Measurements from ENCODE around the gene DPYD. TPM values are rescaled to one million over a fixed set of nuclear protein-coding genes. Genes with fewer than 3 reads are reported as not detected.
A peak's percentile ranks its signal among the peaks of the same experiment; 100 is the strongest.

DPYD gene
- polyA plus RNA-seq, 4 donors: 11.9 to 31.8 (median 26.0) TPM

GRCh38 chr1:97929874-97930851 lies 9.3 kb upstream of the DPYD start:
- FAIRE-seq (no peak), DNase-seq (peak; percentile 16 to 69)
- no peaks in the 10 kb centered on the region for H3K27me3 ChIP-seq (ENCODE audit: control insufficient read depth in 3 of 3, insufficient read depth in 3 of 3, low read length in 3 of 3)
- no peaks in the 10 kb centered on the region for H3K36me3 ChIP-seq (ENCODE audit: control insufficient read depth in 3 of 3, insufficient read depth in 2 of 3, low read depth in 1 of 3, low read length in 3 of 3)
- no peak overlapping the region for H3K27ac ChIP-seq (ENCODE audit: low read depth in 1 of 3, low read length in 2 of 3)
- H3K4me1 ChIP-seq (ENCODE audit: control insufficient read depth in 3 of 3, insufficient read depth in 2 of 3, low read depth in 1 of 3, low read length in 2 of 3): peaks cover 1 to 11% (median 4%) of the 10 kb centered on the region in 3 donors
- 68 to 88% (median 72%) methylated on average over 5 of the region's 5 CpGs for WGBS, 3 donors
- no peak overlapping the region for H3K4me3 ChIP-seq (ENCODE audit: low read depth in 1 of 3, low read length in 3 of 3)
- peaks cover 0 to 2% of the 10 kb centered on the region in 2 donors for H3K9me3 ChIP-seq (ENCODE audit: control insufficient read depth in 2 of 2, insufficient read depth in 1 of 2, low read depth in 1 of 2, low read length in 1 of 2)

GRCh38 chr1:97926017-97926708 lies 5.3 kb upstream of the DPYD start:
- FAIRE-seq (no peak), DNase-seq (peak; percentile 57 to 69)
- H3K36me3 ChIP-seq (ENCODE audit: control insufficient read depth in 3 of 3, insufficient read depth in 2 of 3, low read depth in 1 of 3, low read length in 3 of 3): no peaks in the 10 kb centered on the region
- H3K4me3 ChIP-seq (ENCODE audit: low read depth in 1 of 3, low read length in 3 of 3): no peak overlapping the region
- peaks cover 0 to 2% of the 10 kb centered on the region in 2 donors for H3K9me3 ChIP-seq (ENCODE audit: control insufficient read depth in 2 of 2, insufficient read depth in 1 of 2, low read depth in 1 of 2, low read length in 1 of 2)
- H3K27me3 ChIP-seq (ENCODE audit: control insufficient read depth in 3 of 3, insufficient read depth in 3 of 3, low read length in 3 of 3): no peaks in the 10 kb centered on the region
- no peak overlapping the region for H3K27ac ChIP-seq (ENCODE audit: low read depth in 1 of 3, low read length in 2 of 3)
- WGBS, 3 donors: 31 to 48% (median 45%) methylated on average over 3 of the region's 3 CpGs
- H3K4me1 ChIP-seq (ENCODE audit: control insufficient read depth in 3 of 3, insufficient read depth in 2 of 3, low read depth in 1 of 3, low read length in 2 of 3): peaks cover 7 to 14% (median 8%) of the 10 kb centered on the region in 3 donors

- DNase-seq (no peak), FAIRE-seq (no peak)
- Histone ChIP-seq H3K4me3 (ENCODE audit: low read depth in 1 of 3, low read length in 3 of 3) (no peak overlapping the region), H3K36me3 (ENCODE audit: control insufficient read depth in 3 of 3, insufficient read depth in 2 of 3, low read depth in 1 of 3, low read length in 3 of 3) (no peaks in the 10 kb centered on the region), H3K27me3 (ENCODE audit: control insufficient read depth in 3 of 3, insufficient read depth in 3 of 3, low read length in 3 of 3) (no peaks in the 10 kb centered on the region), H3K27ac (ENCODE audit: low read depth in 1 of 3, low read length in 2 of 3) (no peak overlapping the region), H3K9me3 (ENCODE audit: control insufficient read depth in 2 of 2, insufficient read depth in 1 of 2, low read depth in 1 of 2, low read length in 1 of 2) (peaks cover 0 to 2% of the 10 kb centered on the region in 2 donors), H3K4me1 (ENCODE audit: control insufficient read depth in 3 of 3, insufficient read depth in 2 of 3, low read depth in 1 of 3, low read length in 2 of 3) (peaks cover 7 to 14% (median 8%) of the 10 kb centered on the region in 3 donors)
Observed at GRCh38 chr1:97925151-97925550, 4.3 kb upstream of the DPYD start.

- 24 to 63% (median 52%) methylated on average over 2 of the region's 2 CpGs for WGBS, 3 donors
- FAIRE-seq: no peak
- Histone ChIP-seq H3K36me3 (ENCODE audit: control insufficient read depth in 3 of 3, insufficient read depth in 2 of 3, low read depth in 1 of 3, low read length in 3 of 3) (no peaks in the 10 kb centered on the region), H3K27me3 (ENCODE audit: control insufficient read depth in 3 of 3, insufficient read depth in 3 of 3, low read length in 3 of 3) (no peaks in the 10 kb centered on the region), H3K9me3 (ENCODE audit: control insufficient read depth in 2 of 2, insufficient read depth in 1 of 2, low read depth in 1 of 2, low read length in 1 of 2) (peaks cover 0 to 2% of the 10 kb centered on the region in 2 donors), H3K4me1 (ENCODE audit: control insufficient read depth in 3 of 3, insufficient read depth in 2 of 3, low read depth in 1 of 3, low read length in 2 of 3) (peaks cover 7 to 18% (median 8%) of the 10 kb centered on the region in 3 donors), H3K27ac (ENCODE audit: low read depth in 1 of 3, low read length in 2 of 3) (no peak overlapping the region), H3K4me3 (ENCODE audit: low read depth in 1 of 3, low read length in 3 of 3) (no peak overlapping the region)
- no peak for DNase-seq
Observed at GRCh38 chr1:97923811-97924210, 3.0 kb upstream of the DPYD start.

GRCh38 chr1:97920276-97920831 lies 480 bp downstream of the DPYD start:
- peaks cover 4 to 9% (median 8%) of the 10 kb centered on the region in 3 donors for H3K4me1 ChIP-seq (ENCODE audit: control insufficient read depth in 3 of 3, insufficient read depth in 2 of 3, low read depth in 1 of 3, low read length in 2 of 3)
- 0% methylated on average over 23 to 24 of the region's 24 CpGs for WGBS, 3 donors
- no peaks in the 10 kb centered on the region for H3K9me3 ChIP-seq (ENCODE audit: control insufficient read depth in 2 of 2, insufficient read depth in 1 of 2, low read depth in 1 of 2, low read length in 1 of 2)
- H3K27me3 ChIP-seq (ENCODE audit: control insufficient read depth in 3 of 3, insufficient read depth in 3 of 3, low read length in 3 of 3): no peaks in the 10 kb centered on the region
- FAIRE-seq (no peak), DNase-seq (no peak)
- no peaks in the 10 kb centered on the region for H3K36me3 ChIP-seq (ENCODE audit: control insufficient read depth in 3 of 3, insufficient read depth in 2 of 3, low read depth in 1 of 3, low read length in 3 of 3)
- H3K4me3 ChIP-seq (ENCODE audit: low read depth in 1 of 3, low read length in 3 of 3): peak overlapping the region; percentile 74 to 100 (median 87)
- peak overlapping the region; percentile 91 to 98 (median 97) for H3K27ac ChIP-seq (ENCODE audit: low read depth in 1 of 3, low read length in 2 of 3)

- Histone ChIP-seq H3K9me3 (ENCODE audit: control insufficient read depth in 2 of 2, insufficient read depth in 1 of 2, low read depth in 1 of 2, low read length in 1 of 2) (no peaks in the 10 kb centered on the region), H3K4me1 (ENCODE audit: control insufficient read depth in 3 of 3, insufficient read depth in 2 of 3, low read depth in 1 of 3, low read length in 2 of 3) (peaks cover 3 to 4% (median 4%) of the 10 kb centered on the region in 3 donors), H3K4me3 (ENCODE audit: low read depth in 1 of 3, low read length in 3 of 3) (peak overlapping the region; percentile 7 to 100 (median 74)), H3K36me3 (ENCODE audit: control insufficient read depth in 3 of 3, insufficient read depth in 2 of 3, low read depth in 1 of 3, low read length in 3 of 3) (no peaks in the 10 kb centered on the region), H3K27me3 (ENCODE audit: control insufficient read depth in 3 of 3, insufficient read depth in 3 of 3, low read length in 3 of 3) (no peaks in the 10 kb centered on the region), H3K27ac (ENCODE audit: low read depth in 1 of 3, low read length in 2 of 3) (peak overlapping the region; percentile 11 to 91 (median 44))
- peak; percentile 48 to 61 for DNase-seq
- peak; percentile 85 for FAIRE-seq
- WGBS, 3 donors: 0 to 3% (median 2%) methylated on average over 6 of the region's 6 CpGs
Observed at GRCh38 chr1:97919585-97920261, 1.1 kb downstream of the DPYD start.

- DNase-seq: no peak
- WGBS, 3 donors: 10 to 40% (median 32%) methylated on average over 1 of the region's 1 CpG
Observed at GRCh38 chr1:97918961-97919360, 1.9 kb downstream of the DPYD start.

More at GRCh38 chr1:97918961-97919360, 1.9 kb downstream of the DPYD start:
- Histone ChIP-seq H3K4me3 (ENCODE audit: low read depth in 1 of 3, low read length in 3 of 3) (peak overlapping the region in 1 of 3 donors; percentile 36), H3K36me3 (ENCODE audit: control insufficient read depth in 3 of 3, insufficient read depth in 2 of 3, low read depth in 1 of 3, low read length in 3 of 3) (no peaks in the 10 kb centered on the region), H3K9me3 (ENCODE audit: control insufficient read depth in 2 of 2, insufficient read depth in 1 of 2, low read depth in 1 of 2, low read length in 1 of 2) (no peaks in the 10 kb centered on the region), H3K27ac (ENCODE audit: low read depth in 1 of 3, low read length in 2 of 3) (peak overlapping the region in 1 of 3 donors; percentile 20), H3K27me3 (ENCODE audit: control insufficient read depth in 3 of 3, insufficient read depth in 3 of 3, low read length in 3 of 3) (no peaks in the 10 kb centered on the region), H3K4me1 (ENCODE audit: control insufficient read depth in 3 of 3, insufficient read depth in 2 of 3, low read depth in 1 of 3, low read length in 2 of 3) (peaks cover 3 to 4% (median 4%) of the 10 kb centered on the region in 3 donors)
- FAIRE-seq: no peak
